ENCODE measurements around the gene PITPNM2. TPM values are rescaled to one million over a fixed set of nuclear protein-coding genes. Genes with fewer than 3 reads are reported as not detected.
A peak's percentile ranks its signal among the peaks of the same experiment; 100 is the strongest.

The PITPNM2 gene
- polyA plus RNA-seq, 1 donor from 2014 or later, result 0.82 TPM

GRCh38 chr12:123150275-123150743 lies 581 bp downstream of the PITPNM2 start:
- Histone ChIP-seq H3K27ac (ENCODE audit: low read length) (no peak overlapping the region), H3K36me3 (ENCODE audit: insufficient read depth, low read length) (no peaks in the 10 kb centered on the region), H3F3A (ENCODE audit: insufficient read depth, low read length, poor library complexity, severe bottlenecking) (no peaks in the 10 kb centered on the region), H3K27me3 (ENCODE audit: insufficient read depth, low read depth, low read length) (peaks cover 6% of the 10 kb centered on the region), H2AFZ (ENCODE audit: low read depth, low read length) (peak overlapping the region; percentile 33), H3K9ac (ENCODE audit: low read length) (peak overlapping the region; percentile 65), H3K79me2 (replicated peaks; ENCODE audit: insufficient read depth, low read length) (no peaks in the 10 kb centered on the region), H3K9me3 (ENCODE audit: low read length) (no peaks in the 10 kb centered on the region), H3K9me2 (ENCODE audit: insufficient read depth, low read length) (no peaks in the 10 kb centered on the region), H4K20me1 (ENCODE audit: insufficient read depth) (no peaks in the 10 kb centered on the region), H3K4me2 (ENCODE audit: low read length) (peak overlapping the region; percentile 22), H3K4me3 (ENCODE audit: low read length) (peak overlapping the region; percentile 74)
- TF ChIP-seq POLR2AphosphoS5 (IDR thresholded peaks at IDR 0.05) (no peak), SMC3 (conservative IDR thresholded peaks at IDR 0.05; ENCODE audit: poor library complexity) (peak; percentile 19)

GRCh38 chr12:123149501-123150274 lies 1.2 kb downstream of the PITPNM2 start:
- H3K27me3 ChIP-seq (ENCODE audit: insufficient read depth, low read depth, low read length), result peaks cover 6% of the 10 kb centered on the region
- no peaks in the 10 kb centered on the region for H3K9me3 ChIP-seq (ENCODE audit: low read length)
- TF ChIP-seq, protein P1, sequence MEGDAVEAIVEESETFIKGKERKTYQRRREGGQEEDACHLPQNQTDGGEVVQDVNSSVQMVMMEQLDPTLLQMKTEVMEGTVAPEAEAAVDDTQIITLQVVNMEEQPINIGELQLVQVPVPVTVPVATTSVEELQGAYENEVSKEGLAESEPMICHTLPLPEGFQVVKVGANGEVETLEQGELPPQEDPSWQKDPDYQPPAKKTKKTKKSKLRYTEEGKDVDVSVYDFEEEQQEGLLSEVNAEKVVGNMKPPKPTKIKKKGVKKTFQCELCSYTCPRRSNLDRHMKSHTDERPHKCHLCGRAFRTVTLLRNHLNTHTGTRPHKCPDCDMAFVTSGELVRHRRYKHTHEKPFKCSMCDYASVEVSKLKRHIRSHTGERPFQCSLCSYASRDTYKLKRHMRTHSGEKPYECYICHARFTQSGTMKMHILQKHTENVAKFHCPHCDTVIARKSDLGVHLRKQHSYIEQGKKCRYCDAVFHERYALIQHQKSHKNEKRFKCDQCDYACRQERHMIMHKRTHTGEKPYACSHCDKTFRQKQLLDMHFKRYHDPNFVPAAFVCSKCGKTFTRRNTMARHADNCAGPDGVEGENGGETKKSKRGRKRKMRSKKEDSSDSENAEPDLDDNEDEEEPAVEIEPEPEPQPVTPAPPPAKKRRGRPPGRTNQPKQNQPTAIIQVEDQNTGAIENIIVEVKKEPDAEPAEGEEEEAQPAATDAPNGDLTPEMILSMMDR (IDR thresholded peaks at IDR 0.05; ENCODE audit: poor library complexity, severe bottlenecking), result no peak
- H3K4me2 ChIP-seq (ENCODE audit: low read length), result peak overlapping the region; percentile 22
- H3F3A ChIP-seq (ENCODE audit: insufficient read depth, low read length, poor library complexity, severe bottlenecking), result no peaks in the 10 kb centered on the region
- no peaks in the 10 kb centered on the region for H3K79me2 ChIP-seq (replicated peaks; ENCODE audit: insufficient read depth, low read length)
- peak overlapping the region; percentile 74 for H3K4me3 ChIP-seq (ENCODE audit: low read length)
- H3K36me3 ChIP-seq (ENCODE audit: insufficient read depth, low read length), result no peaks in the 10 kb centered on the region
- peak overlapping the region; percentile 33 for H2AFZ ChIP-seq (ENCODE audit: low read depth, low read length)
- no peaks in the 10 kb centered on the region for H3K9me2 ChIP-seq (ENCODE audit: insufficient read depth, low read length)
- peak overlapping the region; percentile 65 for H3K9ac ChIP-seq (ENCODE audit: low read length)
- H3K27ac ChIP-seq (ENCODE audit: low read length), result no peak overlapping the region
- no peaks in the 10 kb centered on the region for H4K20me1 ChIP-seq (ENCODE audit: insufficient read depth)

DNA sequence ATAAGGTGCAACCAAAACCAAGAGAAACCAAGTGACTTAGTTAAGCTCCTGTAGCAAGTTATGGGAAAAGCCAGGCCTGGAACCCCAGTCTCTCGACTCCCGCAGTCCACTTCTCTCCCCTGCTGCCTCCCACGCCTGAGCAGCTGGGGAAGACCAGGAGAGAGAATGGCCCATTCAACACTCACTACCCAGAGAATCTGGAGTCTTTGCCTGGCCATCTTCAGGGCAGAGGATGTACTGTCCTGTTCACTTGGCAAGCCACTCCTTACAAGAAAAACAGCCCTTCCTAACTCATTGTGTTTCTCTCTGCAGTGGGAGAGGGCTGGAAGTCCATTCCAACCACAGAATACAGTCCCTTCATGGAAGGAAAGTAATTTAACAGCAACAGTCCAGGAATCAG lies 1.8 kb downstream of the PITPNM2 start:
- Histone ChIP-seq H3K27ac (ENCODE audit: low read length) (no peak overlapping the region), H3K36me3 (ENCODE audit: insufficient read depth, low read length) (no peaks in the 10 kb centered on the region), H3K27me3 (ENCODE audit: insufficient read depth, low read depth, low read length) (peaks cover 6% of the 10 kb centered on the region), H3K9me3 (ENCODE audit: low read length) (no peaks in the 10 kb centered on the region), H3K9me2 (ENCODE audit: insufficient read depth, low read length) (no peaks in the 10 kb centered on the region), H3K79me2 (replicated peaks; ENCODE audit: insufficient read depth, low read length) (no peaks in the 10 kb centered on the region), H3K4me3 (ENCODE audit: low read length) (peak overlapping the region; percentile 74), H3F3A (ENCODE audit: insufficient read depth, low read length, poor library complexity, severe bottlenecking) (no peaks in the 10 kb centered on the region), H3K4me2 (ENCODE audit: low read length) (no peak overlapping the region), H2AFZ (ENCODE audit: low read depth, low read length) (no peak overlapping the region), H3K9ac (ENCODE audit: low read length) (no peak overlapping the region), H4K20me1 (ENCODE audit: insufficient read depth) (no peaks in the 10 kb centered on the region)
- TF ChIP-seq REST (IDR thresholded peaks at IDR 0.05; ENCODE audit: borderline replicate concordance) (no peak), POLR2AphosphoS5 (IDR thresholded peaks at IDR 0.05) (no peak), TAF1 (IDR thresholded peaks at IDR 0.05; ENCODE audit: low read depth) (no peak), MXI1 (conservative IDR thresholded peaks at IDR 0.05; ENCODE audit: poor library complexity, severe bottlenecking) (no peak), SMC3 (conservative IDR thresholded peaks at IDR 0.05; ENCODE audit: poor library complexity) (no peak), EZH2 (IDR thresholded peaks at IDR 0.05; ENCODE audit: borderline replicate concordance, insufficient read depth, low read length, poor library complexity, severe bottlenecking) (no peak), EP300 (conservative IDR thresholded peaks at IDR 0.05; ENCODE audit: poor library complexity, severe bottlenecking) (no peak), RAD21 (conservative IDR thresholded peaks at IDR 0.05) (no peak)
- TF ChIP-seq, protein P1 (IDR thresholded peaks at IDR 0.05; ENCODE audit: poor library complexity, severe bottlenecking), result no peak
